Esophagus muscularis mucosa (tissue), 4 donors: ENCODE measurements around the gene RNF19B. TPM values are rescaled to one million over a fixed set of nuclear protein-coding genes. Genes with fewer than 3 reads are reported as not detected.

Experiments used
- DNase-seq: peaks from one replicate; pipeline ENCODE4 v3.0.0-alpha.2; 2017; ENCODE audit errors: extremely low spot score
- H3K27ac ChIP-seq, 4 donors: fragments of 200-600 bp; sonication (generic); replicated peaks in 1 of 4; 1 replicate in 3 of 4; 2 replicates in 1 of 4; pipeline ENCODE4 v1.5.1; 2016 to 2019; ENCODE audit warnings: mild to moderate bottlenecking in 1 of 4
- H3K27me3 ChIP-seq, 4 donors: fragments of 200-600 bp; sonication (generic); one replicate each; pipeline versions ENCODE4 v1.5.1 to v1.6.0; 2016 to 2019
- H3K36me3 ChIP-seq, 4 donors: fragments of 200-600 bp; sonication (generic); one replicate each; pipeline ENCODE4 v1.5.1; 2016 to 2019
- H3K4me1 ChIP-seq, 4 donors: fragments of 200-600 bp; sonication (generic); one replicate each; pipeline ENCODE4 v1.5.1; 2016 to 2019
- H3K4me3 ChIP-seq, 4 donors: fragments of 200-600 bp; sonication (generic); 1 replicate in 2 of 4; 2 replicates in 2 of 4; pipeline ENCODE4 v1.5.1; 2016 to 2019; ENCODE audit warnings: mild to moderate bottlenecking in 4 of 4, moderate library complexity in 1 of 4
- H3K9me3 ChIP-seq, 4 donors: fragments of 200-600 bp; sonication (generic); 1 replicate in 3 of 4; 2 replicates in 1 of 4; pipeline ENCODE4 v1.5.1; 2016 to 2019
- EP300 ChIP-seq: sonication (generic); formaldehyde crosslinking; IDR thresholded peaks from one replicate; pipeline ENCODE4 v1.6.1; 2017; ENCODE audit warnings: antibody characterized with exemption
- POLR2A ChIP-seq: fragments of 450-650 bp; IDR thresholded peaks from one replicate; pipeline ENCODE4 v1.6.1; 2017; ENCODE audit warnings: antibody characterized with exemption, moderate library complexity, mild to moderate bottlenecking, low read depth
- POLR2AphosphoS5 ChIP-seq, 2 donors: sonication (generic); formaldehyde crosslinking; IDR thresholded peaks; one replicate each; pipeline ENCODE4 v1.6.1; 2017; ENCODE audit warnings: antibody characterized with exemption in 2 of 2
- WGBS: methylation state at CpG from one replicate; pipeline ENCODE4 v1.1.5; 2018; 5-methylcytosine and 5-hydroxymethylcytosine counted together
- intact Hi-C: fragments of 100-400 bp; cut with DNase I; formaldehyde crosslinking; loops from one replicate; pipeline ENCODE4 v1.15.1; 2023
- total RNA-seq, 4 donors: library from RNA; depleted of rRNA; stranded (reverse); fragments of >200 nt; gene quantifications; one replicate each; pipeline versions ENCODE4 v1.1.0 to v1.2.1, GENCODE V29; 2016
- TF ChIP-seq, protein P1 (sequence below), 3 experiments: fragments of 200-600 bp in 2 of 3; fragments of 450-650 bp in 1 of 3; sonication (generic) in 2 of 3; IDR thresholded peaks; one replicate each; pipeline ENCODE4 v1.5.1; 2017 to 2019; ENCODE audit warnings: antibody characterized with exemption in 3 of 3, mild to moderate bottlenecking in 2 of 3, moderate library complexity in 1 of 3

RNF19B gene
- total RNA-seq, 4 donors from 2014 or later, result 16.2 to 32.3 (median 22.7) TPM

DNA sequence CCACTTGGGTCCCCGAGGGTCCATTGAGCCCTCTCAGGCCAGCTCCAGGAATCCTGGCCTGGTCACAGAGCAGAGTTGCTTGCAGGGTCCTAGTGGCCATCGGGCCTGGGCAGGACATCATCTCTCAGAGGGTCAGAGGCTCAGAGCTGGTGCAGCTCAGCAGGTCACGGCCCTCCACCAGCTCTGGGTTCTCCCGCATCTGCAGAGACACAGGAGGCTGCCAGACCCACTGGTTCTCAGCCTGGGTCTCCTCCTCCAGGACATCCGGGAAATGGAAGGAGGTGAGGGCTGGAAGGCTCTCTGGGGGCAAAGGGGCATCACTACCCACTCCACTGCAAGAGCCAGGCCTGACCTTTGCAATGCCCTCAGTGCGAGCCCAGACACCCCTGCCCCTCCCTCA lies 69.9 kb downstream of the RNF19B start:
- peaks cover 0 to 47% (median 9%) of the 10 kb centered on the region in 4 donors for H3K27me3 ChIP-seq
- H3K36me3 ChIP-seq, result no peaks in the 10 kb centered on the region
- TF ChIP-seq, protein P1, sequence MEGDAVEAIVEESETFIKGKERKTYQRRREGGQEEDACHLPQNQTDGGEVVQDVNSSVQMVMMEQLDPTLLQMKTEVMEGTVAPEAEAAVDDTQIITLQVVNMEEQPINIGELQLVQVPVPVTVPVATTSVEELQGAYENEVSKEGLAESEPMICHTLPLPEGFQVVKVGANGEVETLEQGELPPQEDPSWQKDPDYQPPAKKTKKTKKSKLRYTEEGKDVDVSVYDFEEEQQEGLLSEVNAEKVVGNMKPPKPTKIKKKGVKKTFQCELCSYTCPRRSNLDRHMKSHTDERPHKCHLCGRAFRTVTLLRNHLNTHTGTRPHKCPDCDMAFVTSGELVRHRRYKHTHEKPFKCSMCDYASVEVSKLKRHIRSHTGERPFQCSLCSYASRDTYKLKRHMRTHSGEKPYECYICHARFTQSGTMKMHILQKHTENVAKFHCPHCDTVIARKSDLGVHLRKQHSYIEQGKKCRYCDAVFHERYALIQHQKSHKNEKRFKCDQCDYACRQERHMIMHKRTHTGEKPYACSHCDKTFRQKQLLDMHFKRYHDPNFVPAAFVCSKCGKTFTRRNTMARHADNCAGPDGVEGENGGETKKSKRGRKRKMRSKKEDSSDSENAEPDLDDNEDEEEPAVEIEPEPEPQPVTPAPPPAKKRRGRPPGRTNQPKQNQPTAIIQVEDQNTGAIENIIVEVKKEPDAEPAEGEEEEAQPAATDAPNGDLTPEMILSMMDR (IDR thresholded peaks at IDR 0.05), result no peak
- TF ChIP-seq POLR2AphosphoS5 (IDR thresholded peaks at IDR 0.05), result no peak
- TF ChIP-seq POLR2A, result no peak
- TF ChIP-seq EP300, result no peak
- no peak for DNase-seq
- intact Hi-C loops, result no loop called here
- no peak overlapping the region for H3K27ac ChIP-seq
- WGBS, result 100% methylated on average over 1 of the region's 6 CpGs
- H3K4me1 ChIP-seq, result peaks cover 14 to 19% (median 17%) of the 10 kb centered on the region in 4 donors
- no peak overlapping the region for H3K4me3 ChIP-seq
- H3K9me3 ChIP-seq, result no peaks in the 10 kb centered on the region

DNA sequence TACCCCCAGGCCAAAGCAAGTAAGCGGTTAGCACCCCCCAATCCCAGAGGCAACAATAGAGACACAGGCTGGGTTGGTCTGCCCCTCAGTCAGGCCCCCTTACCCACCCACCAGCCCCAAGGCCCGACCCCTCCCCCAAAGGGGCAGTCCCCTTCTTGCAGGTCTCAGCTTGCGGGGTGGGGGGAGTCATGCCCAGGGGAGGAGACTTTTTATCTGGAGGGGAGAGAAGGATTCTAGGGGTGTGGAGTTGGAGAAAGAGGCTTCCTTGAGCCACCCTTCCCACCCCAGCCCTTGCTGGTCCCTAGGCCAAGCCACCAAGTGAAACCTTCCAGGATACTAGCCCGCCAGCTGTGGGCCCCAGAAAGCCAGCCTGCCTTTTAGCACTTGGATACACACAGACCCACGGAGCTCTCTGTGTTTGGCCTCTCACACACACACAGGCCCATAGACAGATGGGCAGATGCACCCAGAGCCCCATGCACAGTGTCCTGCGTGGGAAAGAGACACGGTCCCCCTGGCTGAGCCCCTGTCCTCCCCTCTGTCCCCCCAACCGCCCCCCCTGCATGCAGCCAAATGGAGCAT lies 70.5 kb downstream of the RNF19B start:
- intact Hi-C loops, result no loop called here
- TF ChIP-seq POLR2A, result no peak
- TF ChIP-seq EP300, result no peak
- no peak for TF ChIP-seq POLR2AphosphoS5 (IDR thresholded peaks at IDR 0.05)
- TF ChIP-seq, protein P1 (IDR thresholded peaks at IDR 0.05), result no peak
- H3K27ac ChIP-seq, result no peak overlapping the region
- WGBS, result 73% methylated on average over 6 of the region's 8 CpGs
- peaks cover 0 to 51% (median 9%) of the 10 kb centered on the region in 4 donors for H3K27me3 ChIP-seq
- H3K4me1 ChIP-seq, result peaks cover 14 to 19% (median 17%) of the 10 kb centered on the region in 4 donors
- no peaks in the 10 kb centered on the region for H3K36me3 ChIP-seq
- no peak for DNase-seq
- H3K9me3 ChIP-seq, result no peaks in the 10 kb centered on the region
- peak overlapping the region in 3 of 4 donors; percentile 53 to 65 (median 53) for H3K4me3 ChIP-seq

DNA sequence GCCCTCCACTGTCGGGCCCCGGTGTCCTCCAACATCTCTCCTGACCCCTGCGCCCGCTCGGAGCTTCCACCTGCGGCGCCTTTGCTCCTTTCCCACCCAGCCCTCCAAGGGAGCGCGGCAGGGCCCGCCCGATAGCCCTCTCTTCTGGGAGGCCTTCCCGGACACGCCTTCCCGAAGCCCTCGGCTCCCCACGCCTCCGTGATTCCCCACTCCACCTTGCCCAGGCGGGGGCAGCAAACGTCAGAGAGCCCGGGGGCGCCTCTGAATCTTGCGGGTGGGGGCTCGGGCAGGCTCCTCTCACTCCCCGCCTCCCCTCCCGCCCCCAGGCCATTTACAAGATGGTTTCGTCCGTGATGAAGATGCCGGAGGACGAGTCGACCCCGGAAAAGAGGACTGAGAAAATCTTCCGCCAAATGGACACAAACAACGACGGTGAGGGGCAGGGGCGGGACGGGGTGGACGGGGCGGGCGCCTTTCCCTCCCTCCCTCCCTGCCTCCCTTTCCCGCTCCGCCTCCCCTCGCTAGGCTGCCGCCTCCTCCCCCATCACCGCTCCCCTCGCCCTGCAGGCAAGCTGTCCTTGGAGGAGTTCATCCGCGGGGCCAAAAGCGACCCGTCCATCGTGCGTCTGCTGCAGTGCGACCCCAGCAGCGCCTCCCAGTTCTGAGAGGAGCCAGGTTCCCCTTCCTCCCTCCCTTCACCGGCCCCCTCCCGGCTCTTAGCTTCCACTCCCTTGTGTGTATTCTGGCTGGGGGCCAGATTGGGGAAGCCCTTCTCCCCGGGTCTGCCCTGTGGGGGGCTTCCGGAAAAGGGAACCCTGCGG lies 71.2 kb downstream of the RNF19B start:
- TF ChIP-seq POLR2A (no peak), EP300 (no peak), POLR2AphosphoS5 (IDR thresholded peaks at IDR 0.05) (no peak)
- TF ChIP-seq, protein P1 (IDR thresholded peaks at IDR 0.05), result peak in 1 of 3 experiments; percentile 15
- intact Hi-C loops, result no loop called here
- Histone ChIP-seq H3K4me3 (peak overlapping the region; percentile 53 to 65 (median 55)), H3K27ac (no peak overlapping the region), H3K4me1 (peaks cover 14 to 19% (median 17%) of the 10 kb centered on the region in 4 donors), H3K27me3 (peaks cover 0 to 58% (median 9%) of the 10 kb centered on the region in 4 donors), H3K9me3 (no peaks in the 10 kb centered on the region), H3K36me3 (no peaks in the 10 kb centered on the region)
- no peak for DNase-seq
- 3% methylated on average over 29 of the region's 58 CpGs for WGBS

DNA sequence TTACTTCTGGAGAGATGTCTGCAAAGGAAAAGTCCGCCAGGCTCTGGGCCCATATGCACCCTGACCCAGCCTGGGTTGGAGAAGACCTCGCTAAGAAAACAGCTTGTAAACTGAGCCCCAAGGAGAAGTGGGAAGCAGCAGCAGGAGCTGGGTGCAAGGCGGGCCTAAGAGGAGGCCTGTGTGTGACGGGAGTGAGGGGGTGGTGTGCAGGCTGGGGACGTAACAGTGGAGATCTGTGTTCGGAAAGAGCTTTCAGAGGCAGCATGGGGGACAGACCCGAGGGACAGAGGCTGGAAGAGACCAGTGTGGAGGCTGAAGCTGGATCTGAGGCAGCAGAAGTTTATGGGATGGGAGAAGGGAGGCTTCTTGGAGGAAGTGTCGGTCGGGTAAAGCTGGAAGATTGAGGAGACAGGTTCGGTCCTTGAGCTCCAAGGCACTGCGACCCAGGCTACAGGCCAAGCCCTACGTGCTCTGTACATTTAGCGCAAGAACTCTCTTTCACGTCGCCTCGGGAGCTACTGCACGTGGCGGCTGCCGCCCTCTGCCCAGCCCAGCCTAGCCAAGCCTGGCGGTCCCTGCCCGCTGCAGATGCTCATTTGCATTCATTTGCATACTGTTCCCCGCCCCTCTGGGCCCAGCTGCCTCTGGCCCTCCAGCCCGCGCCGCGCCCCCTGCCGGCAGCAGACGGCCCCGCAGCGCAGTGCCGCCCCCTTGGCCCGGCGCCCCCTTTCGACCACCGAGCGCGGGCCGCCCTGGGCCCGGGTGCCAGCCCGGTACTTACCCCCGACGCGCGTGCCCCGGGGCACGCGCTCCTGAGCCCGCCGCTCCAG lies 72.0 kb downstream of the RNF19B start:
- 32% methylated on average over 29 of the region's 49 CpGs for WGBS
- H3K27me3 ChIP-seq, result peaks cover 0 to 65% (median 10%) of the 10 kb centered on the region in 4 donors
- H3K27ac ChIP-seq, result no peak overlapping the region

More for the DNA sequence above, 72.0 kb downstream of the RNF19B start:
- DNase-seq, result no peak
- Histone ChIP-seq H3K36me3 (no peaks in the 10 kb centered on the region), H3K9me3 (no peaks in the 10 kb centered on the region), H3K4me1 (peaks cover 14 to 19% (median 17%) of the 10 kb centered on the region in 4 donors), H3K4me3 (peak overlapping the region; percentile 53 to 65 (median 55))
- TF ChIP-seq, protein P1 (IDR thresholded peaks at IDR 0.05), result peak; percentile 17 to 47 (median 36)
- no peak for TF ChIP-seq POLR2A
- intact Hi-C loops, result no loop called here
